PC-9 (cell line): ENCODE data around the gene SPACA7. TPM values are rescaled to one million over a fixed set of nuclear protein-coding genes. Genes with fewer than 3 reads are reported as not detected.

Experiments
- BruUV-seq: library from RNA; stranded (reverse); fragments of 400-500 nt; replicated peaks from 2 replicates; lab custom pipeline; 2021; lab: Mats Ljungman, UMichigan
- CTCF ChIA-PET: fragments of 300-600 bp; sonication (Branson Sonifier 250); formaldehyde crosslinking; loops from one replicate; lab custom pipeline; 2022; ENCODE audit warnings: antibody characterized with exemption; lab: Charles Lee
- POLR2A ChIA-PET: fragments of 300-600 bp; sonication (Branson Sonifier 250); formaldehyde crosslinking; loops from one replicate; lab custom pipeline; 2022; ENCODE audit warnings: antibody characterized with exemption; ENCODE audit not compliant: unreplicated experiment; lab: Charles Lee
- DNase-seq, 2 experiments: peaks; one replicate each; pipeline versions ENCODE4 v3.0.0 to v3.0.0-alpha.2; 2015 to 2022; ENCODE audit warnings: mixed read lengths in 1 of 2
- H2AFZ ChIP-seq: fragments of 200-600 bp; sonication (generic); 2 replicates; pipeline ENCODE4 v1.8.1; 2017; ENCODE audit warnings: antibody characterized with exemption
- H3F3A ChIP-seq: fragments of 200-600 bp; sonication (generic); 2 replicates; pipeline ENCODE4 v1.8.1; 2017; ENCODE audit warnings: antibody characterized with exemption, mild to moderate bottlenecking, low read depth; ENCODE audit not compliant: insufficient read depth
- H3K27ac ChIP-seq: fragments of 200-600 bp; sonication (generic); 2 replicates; pipeline ENCODE4 v1.6.1; 2016; ENCODE audit warnings: mixed run types
- H3K27me3 ChIP-seq: fragments of 200-600 bp; sonication (generic); 2 replicates; pipeline ENCODE4 v1.6.1; 2016; ENCODE audit warnings: low read depth, mixed run types; ENCODE audit not compliant: insufficient read depth
- H3K36me3 ChIP-seq: fragments of 200-600 bp; sonication (generic); 2 replicates; pipeline ENCODE4 v1.6.1; 2016; ENCODE audit warnings: low read depth, mixed run types
- H3K4me1 ChIP-seq: fragments of 200-600 bp; sonication (generic); replicated peaks from 2 replicates; pipeline ENCODE4 v1.6.1; 2016; ENCODE audit warnings: mixed run types; ENCODE audit not compliant: insufficient read depth
- H3K4me2 ChIP-seq: fragments of 200-600 bp; sonication (generic); 2 replicates; pipeline ENCODE4 v1.6.1; 2017; ENCODE audit warnings: mixed run types
- H3K4me3 ChIP-seq: fragments of 200-600 bp; sonication (generic); 2 replicates; pipeline ENCODE4 v1.6.1; 2016; ENCODE audit warnings: mixed run types
- H3K79me2 ChIP-seq: fragments of 200-600 bp; sonication (generic); 2 replicates; pipeline ENCODE4 v1.6.1; 2017; ENCODE audit warnings: low read depth, mixed run types
- H3K9me2 ChIP-seq: fragments of 200-600 bp; sonication (generic); 2 replicates; pipeline ENCODE4 v1.8.1; 2017; ENCODE audit warnings: mild to moderate bottlenecking; ENCODE audit not compliant: insufficient read depth
- H3K9me3 ChIP-seq: fragments of 200-600 bp; sonication (generic); 2 replicates; pipeline ENCODE4 v1.8.1; 2016; ENCODE audit warnings: low read depth; ENCODE audit not compliant: insufficient read depth
- H4K20me1 ChIP-seq: fragments of 200-600 bp; sonication (generic); 2 replicates; pipeline ENCODE4 v1.8.1; 2017; ENCODE audit not compliant: insufficient read depth
- EZH2 ChIP-seq: fragments of 200-600 bp; sonication (generic); IDR thresholded peaks from 2 replicates; pipeline ENCODE4 v1.8.0; 2017; ENCODE audit warnings: antibody characterized with exemption, low read depth
- intact Hi-C: fragments of 100-400 bp; cut with micrococcal nuclease; formaldehyde crosslinking; loops from one replicate; pipeline ENCODE4 v1.10.0; 2022; ENCODE audit not compliant: unreplicated experiment
- total RNA-seq: library from RNA; stranded (reverse); gene quantifications from 2 replicates; pipeline ENCODE4 v1.2.3, GENCODE V29; 2021
- TF ChIP-seq, protein P1 (sequence below): fragments of 200-600 bp; sonication (generic); conservative IDR thresholded peaks from 2 replicates; pipeline ENCODE4 v1.6.1; 2017; ENCODE audit warnings: mixed run types, antibody characterized with exemption, mild to moderate bottlenecking, moderate library complexity

Gene SPACA7
- total RNA-seq, 1 experiment from 2014 or later: not detected

DNA sequence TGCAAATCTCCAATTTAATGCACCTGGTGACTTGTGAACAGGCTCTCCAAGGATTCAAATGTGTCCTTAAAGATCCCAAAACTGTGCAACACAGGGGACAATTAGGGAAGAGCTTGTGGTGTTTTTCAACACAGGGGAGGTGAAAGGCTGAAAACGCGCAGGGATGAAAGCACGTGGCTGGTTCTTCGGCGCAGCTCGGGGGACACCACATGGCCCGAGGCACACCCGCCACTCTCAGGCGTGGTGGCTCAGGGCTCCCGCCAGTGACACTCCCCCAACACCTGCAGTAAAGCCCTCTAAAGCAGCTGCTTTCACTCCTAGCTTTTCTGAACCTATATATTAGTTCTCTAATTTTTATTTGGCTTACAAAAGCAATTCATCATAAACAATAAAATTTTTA lies 91.9 kb downstream of the SPACA7 start:
- Histone ChIP-seq H3K79me2 (no peaks in the 10 kb centered on the region), H2AFZ (no peak overlapping the region), H3F3A (no peaks in the 10 kb centered on the region), H3K4me3 (no peak overlapping the region), H3K27ac (no peak overlapping the region), H3K36me3 (no peaks in the 10 kb centered on the region), H4K20me1 (no peaks in the 10 kb centered on the region), H3K4me1 (no peaks in the 10 kb centered on the region), H3K4me2 (no peak overlapping the region), H3K9me2 (no peaks in the 10 kb centered on the region), H3K27me3 (no peaks in the 10 kb centered on the region), H3K9me3 (no peaks in the 10 kb centered on the region)
- CTCF ChIA-PET: no interaction called here
- intact Hi-C loops: no loop called here
- no peak for TF ChIP-seq EZH2
- TF ChIP-seq, protein P1, sequence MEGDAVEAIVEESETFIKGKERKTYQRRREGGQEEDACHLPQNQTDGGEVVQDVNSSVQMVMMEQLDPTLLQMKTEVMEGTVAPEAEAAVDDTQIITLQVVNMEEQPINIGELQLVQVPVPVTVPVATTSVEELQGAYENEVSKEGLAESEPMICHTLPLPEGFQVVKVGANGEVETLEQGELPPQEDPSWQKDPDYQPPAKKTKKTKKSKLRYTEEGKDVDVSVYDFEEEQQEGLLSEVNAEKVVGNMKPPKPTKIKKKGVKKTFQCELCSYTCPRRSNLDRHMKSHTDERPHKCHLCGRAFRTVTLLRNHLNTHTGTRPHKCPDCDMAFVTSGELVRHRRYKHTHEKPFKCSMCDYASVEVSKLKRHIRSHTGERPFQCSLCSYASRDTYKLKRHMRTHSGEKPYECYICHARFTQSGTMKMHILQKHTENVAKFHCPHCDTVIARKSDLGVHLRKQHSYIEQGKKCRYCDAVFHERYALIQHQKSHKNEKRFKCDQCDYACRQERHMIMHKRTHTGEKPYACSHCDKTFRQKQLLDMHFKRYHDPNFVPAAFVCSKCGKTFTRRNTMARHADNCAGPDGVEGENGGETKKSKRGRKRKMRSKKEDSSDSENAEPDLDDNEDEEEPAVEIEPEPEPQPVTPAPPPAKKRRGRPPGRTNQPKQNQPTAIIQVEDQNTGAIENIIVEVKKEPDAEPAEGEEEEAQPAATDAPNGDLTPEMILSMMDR: no peak
- POLR2A ChIA-PET: no interaction called here
- no peak for DNase-seq
- no TSS peak for BruUV-seq

DNA sequence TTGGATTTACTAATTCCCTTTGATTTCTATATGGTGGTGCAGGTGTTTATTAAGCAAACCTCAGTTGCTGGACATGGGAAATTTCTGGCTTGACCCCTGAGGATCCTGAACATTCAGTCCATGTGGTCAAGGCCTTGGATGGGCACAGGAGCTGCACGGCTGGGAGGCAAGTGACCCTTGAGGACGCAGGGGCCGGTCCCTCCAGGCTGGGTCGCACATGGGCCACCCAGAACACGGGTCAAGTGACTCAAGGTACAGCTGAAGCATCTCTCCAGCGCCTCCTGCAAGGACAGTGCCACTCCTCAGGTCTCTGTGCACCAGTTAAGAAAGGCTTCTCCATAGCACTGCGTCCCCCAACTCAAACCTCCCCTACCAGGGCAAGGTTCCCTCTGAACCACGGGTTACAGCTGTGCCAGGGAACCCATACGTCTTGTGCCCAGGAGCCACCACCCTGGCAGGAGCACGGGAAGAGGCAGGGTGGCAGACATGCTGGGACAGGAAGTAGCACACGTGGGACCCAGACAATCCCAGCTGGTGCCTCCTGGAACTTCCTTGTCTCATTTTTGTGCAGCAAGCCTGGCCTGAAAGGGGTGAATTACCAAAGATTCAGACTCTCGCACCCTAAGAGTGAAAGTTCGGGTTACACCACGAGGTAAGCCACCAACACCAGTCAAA lies 93.1 kb downstream of the SPACA7 start:
- Histone ChIP-seq H3K9me3 (no peaks in the 10 kb centered on the region), H2AFZ (no peak overlapping the region), H3F3A (no peaks in the 10 kb centered on the region), H3K79me2 (no peaks in the 10 kb centered on the region), H3K4me2 (no peak overlapping the region), H4K20me1 (no peaks in the 10 kb centered on the region), H3K27ac (no peak overlapping the region), H3K36me3 (no peaks in the 10 kb centered on the region), H3K9me2 (no peaks in the 10 kb centered on the region), H3K4me3 (no peak overlapping the region), H3K4me1 (no peaks in the 10 kb centered on the region), H3K27me3 (no peaks in the 10 kb centered on the region)
- CTCF ChIA-PET: no interaction called here
- TF ChIP-seq, protein P1: no peak
- TF ChIP-seq EZH2: no peak
- no peak for DNase-seq
- intact Hi-C loops: no loop called here
- no TSS peak for BruUV-seq
- POLR2A ChIA-PET: no interaction called here

DNA sequence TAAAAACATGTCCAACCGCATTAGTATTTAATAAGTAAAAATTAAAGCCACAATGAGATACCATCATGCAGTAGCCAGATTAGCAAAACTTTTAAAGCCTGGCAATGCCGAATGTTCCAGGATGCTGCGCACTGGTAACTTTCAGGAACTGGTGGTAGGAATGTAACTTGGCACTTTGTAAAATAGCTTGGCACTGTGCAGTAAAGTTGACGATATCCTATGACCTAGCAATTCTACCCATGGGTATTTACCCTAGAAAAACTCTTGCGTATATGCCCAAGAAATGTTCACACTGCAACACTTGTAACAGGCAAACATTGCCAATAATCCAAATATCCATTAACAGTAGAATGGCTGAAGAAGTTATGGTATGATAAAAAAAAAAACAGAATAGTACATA lies 97.7 kb downstream of the SPACA7 start:
- Histone ChIP-seq H3K4me1 (no peaks in the 10 kb centered on the region), H4K20me1 (no peaks in the 10 kb centered on the region), H3K36me3 (no peaks in the 10 kb centered on the region), H2AFZ (no peak overlapping the region), H3K4me2 (no peak overlapping the region), H3K27me3 (no peaks in the 10 kb centered on the region), H3K4me3 (no peak overlapping the region), H3K27ac (no peak overlapping the region), H3K9me3 (no peaks in the 10 kb centered on the region), H3K79me2 (no peaks in the 10 kb centered on the region), H3K9me2 (no peaks in the 10 kb centered on the region), H3F3A (no peaks in the 10 kb centered on the region)
- ChIA-PET POLR2A (no interaction called here), CTCF (no interaction called here)
- intact Hi-C loops: no loop called here
- no peak for TF ChIP-seq EZH2
- TF ChIP-seq, protein P1: no peak
- BruUV-seq: no TSS peak
- no peak for DNase-seq
